ENCODE results near the gene CYLD.

- no peak for TF ChIP-seq POLR2A (IDR thresholded peaks at IDR 0.05)
- TF ChIP-seq CTCF (IDR thresholded peaks at IDR 0.05): no peak
Observed at GRCh38 chr16:50826797-50827316, 85.0 kb downstream of the CYLD start.

Measured in adrenal gland (tissue), 5 donors.